HG03039 (cell line): Measurements from ENCODE around the gene EDRF1.
A peak's percentile ranks its signal among the peaks of the same experiment; 100 is the strongest.
"Not testable (repeated sequence)": the region's sequence is repeated elsewhere in the genome, so short reads cannot be mapped to it uniquely, and the experiment has no call there.

ENCODE experiments used
- ATAC-seq: cut with Tn5 transposase; IDR thresholded peaks from one replicate; pipeline ENCODE4 v1.9.1; 2021; ENCODE audit warnings: mild to moderate bottlenecking, moderate library complexity; ENCODE audit not compliant: unreplicated experiment

EDRF1 gene

DNA sequence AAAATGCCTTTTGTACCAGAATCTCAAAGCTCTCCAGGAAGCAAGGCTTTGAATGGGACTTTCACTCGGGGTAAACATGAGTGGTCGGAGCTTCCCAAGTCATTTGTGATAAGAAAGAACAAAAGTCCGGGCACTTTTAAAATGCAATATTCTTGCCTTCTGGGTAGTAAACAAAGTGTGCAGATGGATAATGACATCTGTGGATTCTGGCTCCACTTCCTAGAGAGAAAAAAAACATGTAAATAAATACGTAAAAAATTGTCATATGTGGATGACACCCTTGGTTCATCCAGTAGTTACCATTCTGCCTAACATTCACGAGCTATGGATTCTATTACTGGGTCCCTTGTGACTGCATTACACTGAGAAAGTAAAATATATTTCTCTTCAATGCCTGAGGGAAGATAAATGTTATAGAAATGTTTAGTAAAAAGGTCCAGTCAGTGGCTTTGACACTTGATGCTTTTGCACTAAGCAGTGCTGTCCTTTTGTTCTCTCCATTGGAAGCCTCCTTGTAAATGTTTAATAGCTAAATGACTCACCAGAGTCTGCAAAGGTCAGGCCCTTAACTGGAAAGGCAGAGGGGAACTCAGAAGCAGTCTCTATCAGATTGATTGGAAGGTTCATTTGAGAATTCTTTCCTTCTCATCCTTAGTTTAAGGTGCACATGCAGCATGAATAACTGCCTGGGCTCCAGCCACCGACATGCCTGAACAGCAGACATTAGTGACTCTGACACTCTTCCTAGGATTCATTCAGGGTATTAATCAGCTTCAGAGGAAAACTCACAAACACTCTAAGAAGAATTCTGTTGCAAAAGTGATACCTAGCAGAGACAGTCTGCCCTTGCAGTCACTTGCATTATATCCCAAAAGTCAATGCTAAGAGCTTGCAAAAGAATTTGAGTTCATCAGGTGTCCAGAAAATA lies 11.7 kb upstream of the EDRF1 start:
- no peak for ATAC-seq

- ATAC-seq, result no peak
Observed at GRCh38 chr10:125708971-125709503, 10.5 kb upstream of the EDRF1 start.

GRCh38 chr10:125709553-125710474 lies 9.7 kb upstream of the EDRF1 start:
- no peak for ATAC-seq

GRCh38 chr10:125711110-125711750 lies 8.3 kb upstream of the EDRF1 start:
- no peak for ATAC-seq

DNA sequence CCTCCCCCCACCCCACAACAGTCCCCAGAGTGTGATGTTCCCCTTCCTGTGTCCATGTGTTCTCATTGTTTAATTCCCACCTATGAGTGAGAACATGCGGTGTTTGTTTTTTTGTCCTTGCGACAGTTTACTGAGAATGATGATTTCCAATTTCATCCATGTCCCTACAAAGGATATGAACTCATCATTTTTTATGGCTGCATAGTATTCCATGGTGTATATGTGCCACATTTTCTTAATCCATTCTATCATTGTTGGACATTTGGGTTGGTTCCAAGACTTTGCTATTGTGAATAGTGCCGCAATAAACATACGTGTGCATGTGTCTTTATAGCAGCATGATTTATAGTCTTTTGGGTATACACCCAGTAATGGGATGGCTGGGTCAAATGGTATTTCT lies 4.8 kb upstream of the EDRF1 start:
- not testable (repeated sequence) for ATAC-seq

DNA sequence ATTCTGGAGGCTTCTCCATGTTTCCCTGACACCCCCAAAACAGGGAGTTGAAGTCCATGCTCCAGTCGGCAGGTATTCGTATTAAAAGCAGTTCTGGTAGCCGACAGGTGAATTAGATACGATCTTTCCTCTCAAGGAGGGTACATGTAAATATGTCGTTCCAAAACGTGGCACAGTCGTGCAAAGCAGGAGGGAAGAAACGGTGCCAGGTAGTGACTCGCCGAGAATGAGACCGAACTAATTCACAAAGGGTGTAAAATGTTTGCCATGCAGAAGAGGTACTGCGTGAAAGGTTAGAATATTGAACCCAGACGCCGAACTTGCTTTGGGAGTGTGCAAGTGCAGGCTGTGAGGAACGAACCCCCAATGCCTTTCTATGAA lies 483 bp downstream of the EDRF1 start:
- ATAC-seq, result peak; percentile 1

GRCh38 chr10:125721035-125721434 lies 1.5 kb downstream of the EDRF1 start:
- ATAC-seq, result no peak

- no peak for ATAC-seq
Observed at GRCh38 chr10:125722811-125723210, 3.3 kb downstream of the EDRF1 start.

GRCh38 chr10:125726914-125727313 lies 7.4 kb downstream of the EDRF1 start:
- ATAC-seq, result no peak

- ATAC-seq, result no peak
Observed at GRCh38 chr10:125727436-125727835, 7.9 kb downstream of the EDRF1 start.

GRCh38 chr10:125734148-125734547 lies 14.6 kb downstream of the EDRF1 start:
- ATAC-seq, result no peak

- no peak for ATAC-seq
Observed at GRCh38 chr10:125734823-125735222, 15.3 kb downstream of the EDRF1 start.

DNA sequence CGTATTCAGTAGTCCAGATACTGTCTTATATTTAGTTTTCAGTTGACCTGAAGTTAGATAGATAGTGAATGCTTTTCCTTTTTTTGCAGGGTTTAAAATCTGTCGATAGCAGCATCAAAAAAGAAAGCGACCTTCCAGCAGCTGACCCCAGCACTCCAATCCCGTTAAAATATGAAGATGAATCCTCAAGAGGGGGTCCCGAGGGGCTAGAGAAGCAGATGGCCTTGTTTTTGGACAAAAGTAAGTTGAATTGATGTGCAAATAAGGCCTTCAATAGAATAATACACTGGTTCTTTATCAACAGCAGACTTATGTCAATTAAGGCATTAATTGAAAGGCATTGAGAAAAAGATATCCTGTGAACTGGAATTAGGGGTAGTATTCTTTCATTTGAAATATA lies 18.7 kb downstream of the EDRF1 start:
- ATAC-seq, result no peak

GRCh38 chr10:125739994-125740679 lies 20.6 kb downstream of the EDRF1 start:
- ATAC-seq, result no peak

GRCh38 chr10:125742465-125742864 lies 23.0 kb downstream of the EDRF1 start:
- no peak for ATAC-seq

DNA sequence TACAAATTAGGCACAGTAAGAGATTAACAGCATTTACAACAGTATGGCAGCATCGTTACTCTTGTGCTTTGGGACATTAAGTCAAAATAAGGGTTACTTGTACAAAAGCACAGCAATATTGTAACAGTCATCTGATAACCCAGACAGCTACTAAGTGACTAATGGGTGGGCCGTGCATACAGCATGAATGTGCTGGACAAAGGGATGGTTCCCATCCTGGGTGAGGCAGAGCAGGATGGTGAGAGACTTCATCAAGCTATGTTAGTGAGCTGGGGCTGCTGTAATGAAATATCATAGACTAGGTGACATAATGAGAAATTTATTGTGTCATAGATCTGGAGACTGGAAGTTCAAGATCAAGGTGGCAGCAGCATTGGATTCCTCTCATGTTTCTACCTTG lies 25.4 kb downstream of the EDRF1 start:
- ATAC-seq, result no peak

GRCh38 chr10:125747417-125747816 lies 27.9 kb downstream of the EDRF1 start:
- no peak for ATAC-seq

DNA sequence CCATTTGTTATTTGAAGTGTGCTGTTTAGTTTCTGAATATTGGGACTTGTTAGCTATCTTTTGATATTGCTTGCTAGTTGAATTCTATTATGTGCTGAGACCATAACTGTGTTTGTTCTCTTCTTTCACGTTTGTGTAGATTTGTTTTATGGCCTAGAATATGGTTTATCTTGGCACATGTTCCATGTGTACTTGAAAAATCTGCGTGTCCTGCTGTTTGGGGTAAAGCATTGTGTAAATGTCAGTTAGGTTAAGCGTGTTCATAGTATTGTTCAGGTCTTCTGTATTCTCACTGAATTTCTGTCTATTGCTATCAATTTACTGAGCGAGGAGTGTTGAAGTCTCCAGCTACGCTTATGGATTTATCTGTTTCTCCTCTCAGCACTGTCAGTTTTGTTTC lies 36.7 kb downstream of the EDRF1 start:
- ATAC-seq, result no peak

DNA sequence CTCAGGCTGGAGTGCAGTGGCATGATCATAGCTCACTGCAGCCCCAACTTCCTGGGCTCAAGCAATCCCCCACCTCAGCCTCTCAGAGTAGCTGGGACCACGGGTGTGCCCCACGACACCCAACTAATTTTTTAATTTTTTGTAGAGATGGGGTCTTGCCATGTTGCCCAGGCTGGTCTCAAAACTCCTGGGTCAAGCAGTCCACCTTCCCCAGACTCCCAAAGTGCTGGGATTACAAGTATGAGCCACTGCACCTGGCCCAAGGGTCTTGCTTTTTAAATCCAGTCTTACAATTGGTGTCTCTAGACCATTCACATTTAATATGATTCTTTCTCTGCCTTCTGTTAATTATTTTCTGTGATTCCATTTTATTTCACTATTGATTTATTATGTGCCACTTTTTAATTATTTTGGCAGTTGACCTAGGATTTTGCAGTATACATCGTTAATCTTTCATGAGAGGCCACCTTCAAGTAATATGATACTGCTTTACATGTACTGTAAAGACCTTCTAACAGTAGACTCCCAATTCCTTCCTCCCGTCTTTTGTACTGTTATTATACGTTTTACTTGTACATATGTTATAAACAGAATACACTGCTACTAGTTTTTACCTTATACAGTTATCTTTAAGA lies 37.5 kb downstream of the EDRF1 start:
- ATAC-seq, result no peak

GRCh38 chr10:125757742-125758141 lies 38.2 kb downstream of the EDRF1 start:
- no peak for ATAC-seq
